Prostate gland (tissue), 2 donors: ENCODE data around the gene ADIG. TPM values are rescaled to one million over a fixed set of nuclear protein-coding genes. Genes with fewer than 3 reads are reported as not detected.

Source experiments
- DNase-seq: peaks from one replicate; pipeline ENCODE4 v3.0.0-alpha.2; 2019; ENCODE audit warnings: low spot score
- H3K27ac ChIP-seq, 2 donors: fragments of 200-600 bp; sonication (generic); 2 replicates each; pipeline ENCODE4 v1.5.1; 2017 to 2019
- H3K27me3 ChIP-seq: fragments of 200-600 bp; sonication (generic); replicated peaks from 2 replicates; pipeline ENCODE4 v1.5.1; 2019; ENCODE audit not compliant: insufficient read depth
- H3K36me3 ChIP-seq, 2 donors: fragments of 200-600 bp; sonication (generic); 1 replicate in 1 of 2; 2 replicates in 1 of 2; pipeline versions ENCODE4 v1.5.1 to v1.8.1; 2017 to 2019
- H3K4me1 ChIP-seq: fragments of 200-600 bp; sonication (generic); replicated peaks from 2 replicates; pipeline ENCODE4 v1.5.1; 2019
- H3K4me3 ChIP-seq, 2 donors: fragments of 200-600 bp; sonication (generic); 2 replicates each; pipeline ENCODE4 v1.5.1; 2017 to 2019
- H3K9me3 ChIP-seq: fragments of 200-600 bp; sonication (generic); 2 replicates; pipeline ENCODE4 v1.5.1; 2017
- CTCF ChIP-seq, 4 experiments: fragments of 200-600 bp in 2 of 4; fragments of 450-650 bp in 2 of 4; sonication (generic) in 2 of 4; IDR thresholded peaks; 1 replicate in 3 of 4; 2 replicates in 1 of 4; pipeline ENCODE4 v1.5.1; 2016 to 2019; ENCODE audit warnings: antibody characterized with exemption in 4 of 4, mild to moderate bottlenecking in 2 of 4, moderate library complexity in 2 of 4
- POLR2A ChIP-seq: fragments of 450-650 bp; IDR thresholded peaks from one replicate; pipeline ENCODE4 v1.6.1; 2016; ENCODE audit warnings: antibody characterized with exemption, mild to moderate bottlenecking
- POLR2AphosphoS5 ChIP-seq: sonication (generic); formaldehyde crosslinking; IDR thresholded peaks from one replicate; pipeline ENCODE4 v1.6.1; 2017; ENCODE audit warnings: antibody characterized with exemption
- WGBS: methylation state at CpG from one replicate; pipeline ENCODE4 v1.1.5; 2018; 5-methylcytosine and 5-hydroxymethylcytosine counted together
- intact Hi-C: fragments of 100-400 bp; cut with DNase I; formaldehyde crosslinking; loops from one replicate; pipeline ENCODE4 v1.14.2; 2022
- total RNA-seq, 2 donors: library from RNA; depleted of rRNA; stranded (reverse); fragments of >200 nt; gene quantifications; one replicate each; pipeline ENCODE4 v1.1.0, GENCODE V29; 2016

The ADIG gene
- total RNA-seq, 2 donors from 2014 or later, result not detected

DNA sequence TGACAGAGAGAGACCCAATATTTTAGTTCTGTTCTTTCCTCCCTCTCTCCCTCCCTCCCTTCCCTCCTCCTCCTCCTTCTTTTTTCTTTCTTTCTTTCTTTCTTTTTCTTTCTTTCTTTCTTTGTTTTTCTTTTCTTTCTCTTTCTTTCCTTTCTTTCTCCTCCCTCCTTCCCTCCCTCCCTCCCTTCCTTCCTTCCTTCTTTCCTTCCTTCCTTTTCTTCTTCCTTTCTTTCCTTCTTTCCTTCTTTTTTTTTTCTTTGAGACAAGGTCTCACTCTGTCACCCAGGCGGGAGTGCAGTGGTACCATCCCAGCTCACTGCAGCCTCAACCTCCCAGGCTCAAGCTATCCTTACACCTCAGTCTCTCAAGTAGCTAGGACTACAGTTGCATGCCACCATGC, 49.0 kb downstream of the ADIG start:
- no peaks in the 10 kb centered on the region for H3K36me3 ChIP-seq
- H3K27ac ChIP-seq, result no peak overlapping the region
- no peaks in the 10 kb centered on the region for H3K27me3 ChIP-seq
- no peak for DNase-seq
- no peaks in the 10 kb centered on the region for H3K4me1 ChIP-seq
- no peak overlapping the region for H3K4me3 ChIP-seq
- TF ChIP-seq CTCF (IDR thresholded peaks at IDR 0.05), result no peak
- no peak for TF ChIP-seq POLR2AphosphoS5
- no peak for TF ChIP-seq POLR2A
- no peaks in the 10 kb centered on the region for H3K9me3 ChIP-seq
- WGBS, result 90% methylated on average over 1 of the region's 1 CpG
- intact Hi-C loops, result no loop called here

DNA sequence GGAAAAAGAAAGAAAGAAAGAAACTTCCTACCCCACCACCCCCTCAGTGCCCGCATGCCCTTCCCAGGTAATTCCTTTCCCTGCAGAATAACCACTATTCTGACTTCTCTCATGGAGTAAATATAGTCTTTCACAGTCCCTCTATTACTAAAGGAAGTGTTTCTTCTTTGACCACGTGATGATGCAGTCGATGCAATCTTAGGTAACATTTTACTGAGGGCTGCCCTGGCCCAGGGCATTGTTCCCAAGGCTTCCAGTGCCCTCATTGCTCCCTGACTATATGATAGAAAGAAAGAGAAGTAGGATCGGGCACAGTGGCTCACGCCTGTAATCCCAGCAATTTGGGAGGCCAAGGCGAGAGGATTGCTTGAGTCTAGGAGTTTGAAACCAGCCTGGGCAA, 49.7 kb downstream of the ADIG start:
- 78% methylated on average over 6 of the region's 6 CpGs for WGBS
- TF ChIP-seq POLR2AphosphoS5 (no peak), POLR2A (no peak), CTCF (IDR thresholded peaks at IDR 0.05) (no peak)
- intact Hi-C loops, result no loop called here

DNA sequence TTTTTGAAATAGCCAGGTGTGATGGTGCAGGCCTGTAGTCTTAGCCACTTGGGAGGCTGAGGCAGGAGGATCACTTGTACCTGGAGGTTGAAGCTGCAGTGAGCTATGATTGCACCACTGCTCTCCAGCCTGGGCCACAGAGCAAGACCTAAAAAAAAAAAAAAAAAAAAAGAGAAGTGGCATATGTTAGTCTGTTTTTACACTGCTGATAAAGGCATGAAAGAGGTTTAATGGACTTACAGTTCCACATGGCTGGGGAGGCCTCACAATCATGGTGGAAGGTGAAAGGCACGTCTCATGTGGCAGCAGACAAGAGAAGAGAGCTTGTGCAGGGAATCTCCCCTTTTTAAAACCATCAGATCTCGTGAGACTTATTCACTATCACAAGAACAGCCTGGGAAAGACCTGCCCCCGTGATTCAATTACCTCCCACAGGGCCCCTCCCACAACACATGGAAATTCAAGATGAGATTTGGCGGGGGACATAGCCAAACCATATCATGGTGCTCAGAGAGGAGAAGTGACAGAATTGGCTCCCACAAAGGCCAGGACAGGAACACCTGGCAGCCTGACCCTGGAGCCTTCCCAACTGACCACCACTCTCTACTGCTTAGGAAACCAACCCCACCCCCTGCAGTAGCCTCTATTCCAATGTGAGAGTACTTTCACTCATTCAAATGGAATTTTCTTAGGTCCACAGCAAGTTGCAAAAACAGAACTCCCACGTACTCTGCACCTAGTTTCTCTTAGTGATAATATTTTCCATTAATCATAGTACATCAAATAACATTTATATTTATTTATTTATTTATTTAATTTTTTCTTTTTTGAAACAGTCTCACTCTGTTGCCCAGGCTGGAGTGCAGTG, 50.4 kb downstream of the ADIG start:
- no peak for DNase-seq
- TF ChIP-seq CTCF (IDR thresholded peaks at IDR 0.05) (no peak), POLR2A (no peak), POLR2AphosphoS5 (no peak)
- intact Hi-C loops, result no loop called here
- Histone ChIP-seq H3K9me3 (no peaks in the 10 kb centered on the region), H3K36me3 (no peaks in the 10 kb centered on the region), H3K4me3 (no peak overlapping the region), H3K4me1 (no peaks in the 10 kb centered on the region), H3K27ac (no peak overlapping the region), H3K27me3 (no peaks in the 10 kb centered on the region)
- WGBS, result 67% methylated on average over 5 of the region's 5 CpGs

More for the DNA sequence above, 49.7 kb downstream of the ADIG start:
- Histone ChIP-seq H3K4me3 (no peak overlapping the region), H3K4me1 (no peaks in the 10 kb centered on the region), H3K9me3 (no peaks in the 10 kb centered on the region), H3K36me3 (no peaks in the 10 kb centered on the region), H3K27ac (no peak overlapping the region), H3K27me3 (no peaks in the 10 kb centered on the region)
- DNase-seq, result no peak

DNA sequence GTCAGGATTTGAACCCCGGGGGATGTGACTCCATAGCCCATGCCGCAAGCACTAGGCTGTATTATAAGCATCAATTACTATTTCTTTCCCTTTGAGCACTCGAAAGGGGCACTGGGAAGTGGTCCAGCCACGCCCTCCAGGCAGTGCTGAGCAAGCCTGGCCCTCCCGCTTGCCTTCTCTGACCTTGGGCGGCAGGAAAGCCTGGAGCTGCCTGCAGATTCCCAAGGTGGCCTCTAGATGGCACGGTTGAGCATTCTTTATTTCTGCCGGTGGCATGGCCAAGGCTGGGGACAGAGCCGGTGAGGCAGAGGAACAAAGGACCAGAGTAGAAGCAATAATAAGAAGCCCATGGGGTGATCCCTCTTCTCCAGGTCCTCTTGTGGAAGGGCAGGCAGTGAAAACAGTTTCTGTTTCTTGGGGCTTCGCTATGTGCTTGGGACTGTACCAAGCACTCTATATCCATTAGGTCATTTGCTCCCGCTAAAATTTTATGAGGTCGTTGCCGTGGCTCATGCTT, 52.6 kb downstream of the ADIG start:
- DNase-seq, result peak; percentile 20
- 26% methylated on average over 13 of the region's 13 CpGs for whole genome bisulfite sequencing

More for the DNA sequence above, 52.6 kb downstream of the ADIG start:
- TF ChIP-seq CTCF (IDR thresholded peaks at IDR 0.05) (peak; percentile 32 to 67 (median 48)), POLR2AphosphoS5 (no peak), POLR2A (no peak)
- Histone ChIP-seq H3K36me3 (no peaks in the 10 kb centered on the region), H3K4me3 (no peak overlapping the region), H3K27me3 (no peaks in the 10 kb centered on the region), H3K9me3 (no peaks in the 10 kb centered on the region), H3K27ac (no peak overlapping the region), H3K4me1 (no peaks in the 10 kb centered on the region)
- intact Hi-C loops, result no loop called here
